Measurements from ENCODE around the gene FTCD.

- no peak for TF ChIP-seq EZH2 (IDR thresholded peaks at IDR 0.05; ENCODE audit: borderline replicate concordance, low read depth, low read length, severe bottlenecking)
- no peak for TF ChIP-seq CTCF (IDR thresholded peaks at IDR 0.05; ENCODE audit: borderline replicate concordance, extremely low read depth, low read length, poor library complexity, severe bottlenecking)
Measured at GRCh38 chr21:46149205-46149901, 6.0 kb downstream of the FTCD start.

All from DND-41 (cell line).